Trophoblast cell (in vitro differentiated cells and primary cell): ENCODE data around the gene PRR35.
A peak's percentile ranks its signal among the peaks of the same experiment; 100 is the strongest.

ENCODE experiments used
- DNase-seq, 2 donors: peaks; one replicate each; pipeline ENCODE4 v3.0.0-alpha.2; 2016
- H2AFZ ChIP-seq: 2 replicates; pipeline ENCODE4 v1.6.1; 2013; ENCODE audit warnings: low read length, moderate library complexity, mild to moderate bottlenecking; ENCODE audit not compliant: insufficient read depth, poor library complexity
- H2AK5ac ChIP-seq: 2 replicates; pipeline ENCODE4 v1.6.1; 2013; ENCODE audit warnings: mild to moderate bottlenecking, low read length
- H2BK120ac ChIP-seq: 2 replicates; pipeline ENCODE4 v1.6.1; 2013; ENCODE audit warnings: low read length, mild to moderate bottlenecking, moderate library complexity; ENCODE audit not compliant: insufficient read depth, poor library complexity
- H2BK12ac ChIP-seq: 2 replicates; pipeline ENCODE4 v1.6.1; 2013; ENCODE audit warnings: mild to moderate bottlenecking, low read length, moderate library complexity
- H2BK5ac ChIP-seq: 2 replicates; pipeline ENCODE4 v1.6.1; 2013; ENCODE audit warnings: low read length, low read depth, moderate library complexity, mild to moderate bottlenecking; ENCODE audit not compliant: poor library complexity
- H3K14ac ChIP-seq: 2 replicates; pipeline ENCODE4 v1.6.1; 2013; ENCODE audit warnings: mild to moderate bottlenecking, low read length
- H3K18ac ChIP-seq: 2 replicates; pipeline ENCODE4 v1.6.1; 2013; ENCODE audit warnings: mild to moderate bottlenecking, low read length
- H3K23ac ChIP-seq: 2 replicates; pipeline ENCODE4 v1.6.1; 2013; ENCODE audit warnings: low read length
- H3K27ac ChIP-seq: 2 replicates; pipeline ENCODE4 v1.5.1; 2013; ENCODE audit warnings: low read depth, mild to moderate bottlenecking, inconsistent platforms, low read length, moderate library complexity
- H3K27me3 ChIP-seq: 2 replicates; pipeline ENCODE4 v1.6.1; 2013; ENCODE audit warnings: inconsistent platforms, mild to moderate bottlenecking, low read length, moderate library complexity; ENCODE audit not compliant: insufficient read depth
- H3K36me3 ChIP-seq, 2 experiments: 1 replicate in 1 of 2; 2 replicates in 1 of 2; pipeline ENCODE4 v1.6.1; 2013; ENCODE audit warnings: low read length in 2 of 2, mild to moderate bottlenecking in 2 of 2, moderate library complexity in 1 of 2; ENCODE audit not compliant: insufficient read depth in 2 of 2, control insufficient read depth in 1 of 2
- H3K4ac ChIP-seq: 2 replicates; pipeline ENCODE4 v1.6.1; 2013; ENCODE audit warnings: low read depth, mild to moderate bottlenecking, low read length, moderate library complexity
- H3K4me1 ChIP-seq, 2 experiments: 1 replicate in 1 of 2; 2 replicates in 1 of 2; pipeline ENCODE4 v1.6.1; 2013; ENCODE audit warnings: low read length in 2 of 2, mild to moderate bottlenecking in 2 of 2, moderate library complexity in 1 of 2; ENCODE audit not compliant: insufficient read depth in 2 of 2, control insufficient read depth in 1 of 2
- H3K4me2 ChIP-seq: 2 replicates; pipeline ENCODE4 v1.6.1; 2013; ENCODE audit warnings: inconsistent platforms, mild to moderate bottlenecking, low read length, moderate library complexity
- H3K4me3 ChIP-seq: 2 replicates; pipeline ENCODE4 v1.5.1; 2013; ENCODE audit warnings: mild to moderate bottlenecking, low read depth, low read length, inconsistent platforms
- H3K79me1 ChIP-seq: one replicate; pipeline ENCODE4 v1.6.1; 2013; ENCODE audit warnings: low read length
- H3K79me2 ChIP-seq: 2 replicates; pipeline ENCODE4 v1.6.1; 2013; ENCODE audit warnings: low read length, mild to moderate bottlenecking; ENCODE audit not compliant: control insufficient read depth, insufficient read depth, poor library complexity
- H3K9ac ChIP-seq: 2 replicates; pipeline ENCODE4 v1.6.1; 2013; ENCODE audit warnings: mild to moderate bottlenecking, low read length
- H3K9me3 ChIP-seq: 2 replicates; pipeline ENCODE4 v1.6.1; 2013; ENCODE audit warnings: low read depth, mild to moderate bottlenecking, control low read depth, inconsistent platforms, low read length; ENCODE audit not compliant: insufficient read depth
- H4K12ac ChIP-seq: 2 replicates; pipeline ENCODE4 v1.6.1; 2013; ENCODE audit warnings: low read depth, mild to moderate bottlenecking, low read length, moderate library complexity
- H4K8ac ChIP-seq: 2 replicates; pipeline ENCODE4 v1.6.1; 2013; ENCODE audit warnings: low read depth, mild to moderate bottlenecking, low read length, moderate library complexity
- H4K91ac ChIP-seq: one replicate; pipeline ENCODE4 v1.6.1; 2013; ENCODE audit warnings: low read depth, mild to moderate bottlenecking, low read length, moderate library complexity
- WGBS: extraction: QIAGEN DNeasy Blood & Tissue Kit; methylation state at CpG from one replicate; pipeline ENCODE4 v1.1.7; 2013; ENCODE audit warnings: missing lambda C conversion rate; ENCODE audit not compliant: insufficient read length, insufficient coverage; ENCODE audit errors: extremely low coverage; 5-methylcytosine and 5-hydroxymethylcytosine counted together

PRR35 gene

GRCh38 chr16:554640-555365 lies 5.4 kb upstream of the PRR35 start:
- Histone ChIP-seq H3K4ac (no peak overlapping the region), H2AK5ac (no peak overlapping the region), H3K79me1 (no peaks in the 10 kb centered on the region), H3K27me3 (peaks cover 14% of the 10 kb centered on the region), H2AFZ (no peak overlapping the region), H3K9ac (no peak overlapping the region), H3K36me3 (peaks cover 30 to 32% of the 10 kb centered on the region in 2 experiments), H3K18ac (no peak overlapping the region), H4K12ac (no peak overlapping the region), H3K4me2 (no peak overlapping the region), H4K8ac (no peak overlapping the region), H3K9me3 (peaks cover 2% of the 10 kb centered on the region), H3K23ac (no peak overlapping the region), H2BK120ac (no peak overlapping the region), H3K14ac (no peak overlapping the region), H4K91ac (no peak overlapping the region), H3K27ac (no peak overlapping the region), H2BK5ac (no peak overlapping the region), H3K4me1 (no peaks in the 10 kb centered on the region), H3K4me3 (peak overlapping the region; percentile 20), H2BK12ac (no peak overlapping the region), H3K79me2 (no peaks in the 10 kb centered on the region)
- no CpG with 5 or more reads among the region's 54 CpGs for WGBS
- peak in 1 of 2 donors; percentile 32 for DNase-seq

- no peak overlapping the region for H3K4me3 ChIP-seq
- H3K4me1 ChIP-seq = no peaks in the 10 kb centered on the region
- no peak overlapping the region for H4K91ac ChIP-seq
- no peak overlapping the region for H3K4me2 ChIP-seq
- H3K9ac ChIP-seq = no peak overlapping the region
- WGBS = no CpG with 5 or more reads among the region's 32 CpGs
- no peak overlapping the region for H2AK5ac ChIP-seq
- peaks cover 24% of the 10 kb centered on the region for H3K27me3 ChIP-seq
- no peak overlapping the region for H2BK120ac ChIP-seq
- H3K14ac ChIP-seq = no peak overlapping the region
- H3K27ac ChIP-seq = no peak overlapping the region
- no peak for DNase-seq
- H3K23ac ChIP-seq = no peak overlapping the region
- no peak overlapping the region for H2AFZ ChIP-seq
- H3K79me1 ChIP-seq = no peaks in the 10 kb centered on the region
- no peak overlapping the region for H4K8ac ChIP-seq
- H3K4ac ChIP-seq = no peak overlapping the region
- H2BK5ac ChIP-seq = no peak overlapping the region
- no peak overlapping the region for H2BK12ac ChIP-seq
- H3K9me3 ChIP-seq = peaks cover 2% of the 10 kb centered on the region
- H4K12ac ChIP-seq = no peak overlapping the region
- no peaks in the 10 kb centered on the region for H3K79me2 ChIP-seq
- H3K36me3 ChIP-seq = peaks cover 28% of the 10 kb centered on the region in 2 experiments
- no peak overlapping the region for H3K18ac ChIP-seq
Measured at GRCh38 chr16:555528-556473, 4.4 kb upstream of the PRR35 start.

GRCh38 chr16:556474-557173 lies 3.6 kb upstream of the PRR35 start:
- H3K23ac ChIP-seq = no peak overlapping the region

More at GRCh38 chr16:556474-557173, 3.6 kb upstream of the PRR35 start:
- H3K27ac ChIP-seq = no peak overlapping the region
- H3K36me3 ChIP-seq = peaks cover 21 to 22% of the 10 kb centered on the region in 2 experiments
- H3K4me3 ChIP-seq = no peak overlapping the region
- no peaks in the 10 kb centered on the region for H3K79me2 ChIP-seq
- H4K8ac ChIP-seq = no peak overlapping the region
- no peak overlapping the region for H2BK12ac ChIP-seq
- no peak overlapping the region for H3K14ac ChIP-seq
- no peak overlapping the region for H4K12ac ChIP-seq
- H3K9me3 ChIP-seq = peaks cover 2% of the 10 kb centered on the region
- H3K4me2 ChIP-seq = no peak overlapping the region
- DNase-seq = no peak
- WGBS = no CpG with 5 or more reads among the region's 32 CpGs
- H3K9ac ChIP-seq = no peak overlapping the region
- no peak overlapping the region for H3K18ac ChIP-seq
- no peaks in the 10 kb centered on the region for H3K4me1 ChIP-seq
- peaks cover 32% of the 10 kb centered on the region for H3K27me3 ChIP-seq
- H2AFZ ChIP-seq = no peak overlapping the region
- H2BK5ac ChIP-seq = no peak overlapping the region
- no peaks in the 10 kb centered on the region for H3K79me1 ChIP-seq
- H2BK120ac ChIP-seq = no peak overlapping the region
- no peak overlapping the region for H4K91ac ChIP-seq
- no peak overlapping the region for H2AK5ac ChIP-seq
- H3K4ac ChIP-seq = no peak overlapping the region
